Choroid plexus epithelial cell (primary cell): ENCODE results near the gene SAP30L.

Experiments used
- DNase-seq: peaks from one replicate; pipeline ENCODE4 v3.0.0-alpha.2; 2010; ENCODE audit warnings: low read depth
- H3K4me3 ChIP-seq: 2 replicates; pipeline ENCODE4 v1.5.1; 2011; ENCODE audit warnings: low read depth, mild to moderate bottlenecking, control low read depth, low read length, moderate library complexity
- CTCF ChIP-seq: conservative IDR thresholded peaks from 2 replicates; pipeline ENCODE4 v1.5.1; 2011; ENCODE audit warnings: low read depth, mild to moderate bottlenecking, control low read depth, inconsistent platforms, low read length, moderate library complexity

Gene SAP30L

GRCh38 chr5:154484393-154485095 is 38.7 kb downstream of the SAP30L start:
- no peak for DNase-seq
- H3K4me3 ChIP-seq = no peak overlapping the region
- no peak for TF ChIP-seq CTCF

DNA sequence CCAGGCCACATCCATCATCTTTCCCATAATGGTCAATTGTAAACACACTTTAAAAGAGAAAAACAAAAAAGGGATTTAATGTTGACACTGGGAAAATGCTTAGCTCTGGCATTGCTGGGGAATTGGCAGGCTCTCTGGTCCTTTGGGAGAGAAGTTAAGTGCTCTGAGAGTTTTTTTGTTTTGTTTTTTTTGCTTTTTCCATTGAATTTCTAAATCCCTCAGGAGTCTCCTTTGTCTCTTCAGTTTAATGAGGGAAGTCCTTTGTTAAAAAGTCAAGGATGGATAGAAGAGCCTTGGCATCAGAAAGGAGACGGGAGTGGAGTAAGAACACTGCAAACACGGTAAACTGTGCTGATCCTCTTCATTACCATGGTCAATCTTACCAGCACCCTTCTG is 39.3 kb downstream of the SAP30L start:
- DNase-seq = no peak
- no peak overlapping the region for H3K4me3 ChIP-seq
- TF ChIP-seq CTCF = no peak

DNA sequence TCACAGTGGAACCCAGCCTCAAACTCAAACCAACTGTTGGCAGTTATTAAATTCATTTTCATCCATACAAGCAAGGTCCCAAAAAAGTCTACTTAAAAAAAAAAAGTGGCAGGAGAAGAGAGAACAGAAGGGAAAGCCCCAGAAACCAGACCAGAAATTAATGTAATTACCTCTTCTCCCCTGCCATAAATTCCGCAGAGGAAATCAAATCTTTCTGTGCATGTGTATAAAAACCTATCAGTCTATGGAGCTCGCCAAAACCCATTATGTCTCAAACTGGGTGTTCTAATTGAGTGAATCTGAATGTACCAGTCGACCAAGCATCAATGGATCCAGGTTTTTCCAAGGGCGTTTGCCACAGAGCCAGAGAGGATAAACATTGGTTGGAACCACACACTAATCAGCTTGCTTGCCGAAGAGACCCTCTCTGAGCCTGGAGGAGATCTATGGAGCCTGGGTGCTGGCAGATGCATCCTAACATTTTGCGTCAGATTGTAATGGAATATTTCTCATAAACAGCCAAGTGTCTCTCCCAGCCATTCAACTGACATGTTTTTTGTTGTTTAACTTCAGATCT is 40.1 kb downstream of the SAP30L start:
- TF ChIP-seq CTCF = no peak
- no peak for DNase-seq
- no peak overlapping the region for H3K4me3 ChIP-seq

DNA sequence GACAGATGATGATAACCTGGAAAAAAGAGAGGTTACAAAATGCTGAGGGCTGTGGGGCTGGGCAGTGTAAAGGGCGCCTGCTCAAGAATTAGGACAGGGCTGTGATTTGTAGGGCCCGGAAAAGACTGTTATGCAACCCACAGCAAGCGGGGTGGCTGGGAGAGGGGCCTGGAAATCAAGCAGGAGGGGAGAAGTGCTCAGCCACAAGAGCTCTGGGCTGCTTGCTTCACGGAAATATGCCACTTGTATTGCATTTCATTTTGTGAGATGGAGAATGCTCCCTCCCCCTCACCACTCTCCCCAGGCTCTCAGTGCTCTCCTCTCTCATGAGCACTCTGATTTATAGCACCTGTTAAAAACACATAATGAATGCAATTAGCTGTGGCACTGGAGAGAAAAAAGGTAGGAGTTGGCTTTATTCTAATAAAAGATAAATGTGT is 40.6 kb downstream of the SAP30L start:
- H3K4me3 ChIP-seq = no peak overlapping the region
- no peak for DNase-seq
- TF ChIP-seq CTCF = no peak

DNA sequence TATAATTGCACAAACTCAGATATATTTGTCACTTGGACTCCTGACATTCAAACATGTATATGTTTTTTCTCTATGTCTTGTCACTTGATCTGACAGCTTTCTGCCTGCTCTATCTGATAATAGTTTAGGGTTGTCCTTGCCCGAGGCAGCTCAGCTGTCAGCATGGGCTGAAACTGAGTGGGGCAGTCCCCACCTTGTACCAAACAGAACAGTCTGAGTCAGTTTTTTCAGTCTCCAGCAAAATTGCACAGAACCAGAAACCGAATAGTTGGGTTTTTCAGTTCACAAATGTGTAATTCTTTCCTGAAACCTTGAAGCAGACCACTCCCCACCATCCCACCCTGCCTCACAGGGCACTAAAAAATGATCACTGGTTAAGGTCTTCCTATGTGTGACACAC is 41.7 kb downstream of the SAP30L start:
- DNase-seq = no peak
- TF ChIP-seq CTCF = no peak
- no peak overlapping the region for H3K4me3 ChIP-seq

- no peak for TF ChIP-seq CTCF
- DNase-seq = no peak
- no peak overlapping the region for H3K4me3 ChIP-seq
Measured at GRCh38 chr5:154491941-154492340, 46.1 kb downstream of the SAP30L start.

- TF ChIP-seq CTCF = no peak
- no peak for DNase-seq
- H3K4me3 ChIP-seq = no peak overlapping the region
Measured at GRCh38 chr5:154493274-154493673, 47.5 kb downstream of the SAP30L start.
